NCI-H128 (cell line): Measurements from ENCODE around the gene KRT26.

Source experiments
- DNase-seq: peaks from one replicate; lab custom pipeline; 2025; ENCODE audit not compliant: unreplicated experiment; lab: John Stamatoyannopoulos, UW

The KRT26 gene

DNA sequence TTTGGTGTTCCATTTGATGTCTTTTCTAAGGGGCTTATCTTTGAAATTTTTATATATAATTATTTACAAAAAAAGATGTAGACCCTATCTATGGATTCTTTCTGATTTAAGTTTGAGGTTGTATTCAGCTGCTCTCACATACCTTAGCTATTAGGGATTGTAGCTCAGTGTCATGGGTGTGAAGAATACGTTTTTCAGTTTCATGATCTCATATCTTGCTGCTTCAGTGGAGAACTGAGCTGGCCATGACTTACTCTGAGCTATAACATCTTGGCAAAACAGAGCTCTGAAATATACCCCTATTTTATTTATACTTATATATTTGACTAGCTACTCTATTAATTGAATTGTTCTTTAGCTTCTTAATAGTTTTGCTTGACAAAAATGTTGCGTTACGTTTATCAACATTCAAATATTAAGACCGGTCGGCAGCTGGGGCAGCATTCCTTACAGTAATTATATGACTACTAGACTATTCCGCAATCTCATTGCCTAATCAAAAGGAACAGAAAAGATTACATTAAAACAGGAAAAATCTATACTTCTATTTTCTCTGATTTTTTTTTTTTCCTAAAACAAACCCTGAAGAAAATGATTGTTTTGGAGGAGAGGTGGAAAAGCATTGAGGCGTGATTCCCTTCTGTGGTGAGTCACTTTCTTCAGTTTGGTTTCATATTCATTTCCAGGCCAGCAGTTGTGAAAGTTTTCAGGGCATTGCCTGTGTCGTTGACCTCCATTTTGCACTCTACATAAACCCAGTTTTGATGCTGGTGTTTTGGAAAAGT is 44.4 kb downstream of the KRT26 start:
- no peak for DNase-seq

DNA sequence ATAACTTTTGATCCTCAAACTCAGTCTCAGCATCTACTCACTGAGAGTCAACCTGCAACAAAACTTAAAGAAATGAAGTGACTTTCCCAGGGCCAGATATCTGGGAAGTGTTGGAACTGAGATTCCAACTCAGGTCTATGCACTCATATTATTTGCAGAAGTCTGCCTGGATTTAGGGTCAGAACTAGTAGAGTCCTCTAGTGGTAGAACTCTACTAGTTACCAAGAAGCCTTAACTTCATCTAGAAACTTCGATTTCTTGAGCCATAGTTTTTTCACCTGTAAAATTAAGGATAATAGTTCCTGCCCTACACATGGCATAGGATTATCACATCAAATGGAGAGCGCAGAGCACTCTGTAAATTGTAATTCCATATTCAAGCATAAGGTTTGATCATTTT is 45.1 kb downstream of the KRT26 start:
- DNase-seq: no peak

DNA sequence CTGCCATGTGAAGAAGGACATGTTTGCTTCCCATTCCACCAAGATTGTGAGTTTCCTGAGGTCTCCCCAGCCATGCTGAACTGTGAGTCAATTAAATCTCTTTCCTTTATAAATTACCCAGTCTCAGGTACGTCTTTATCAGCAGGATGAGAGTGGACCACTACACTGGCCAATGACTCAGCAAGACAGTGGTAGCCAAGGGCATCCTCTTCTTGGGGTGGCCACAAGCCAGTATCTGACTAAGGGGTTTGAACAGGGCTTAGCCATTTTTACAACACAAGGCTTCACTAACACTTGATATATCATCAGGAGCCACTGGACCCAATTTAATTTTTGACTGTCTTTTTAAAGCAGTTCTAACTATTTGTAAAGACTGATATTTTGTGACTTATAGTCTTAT is 47.3 kb downstream of the KRT26 start:
- DNase-seq: no peak

DNA sequence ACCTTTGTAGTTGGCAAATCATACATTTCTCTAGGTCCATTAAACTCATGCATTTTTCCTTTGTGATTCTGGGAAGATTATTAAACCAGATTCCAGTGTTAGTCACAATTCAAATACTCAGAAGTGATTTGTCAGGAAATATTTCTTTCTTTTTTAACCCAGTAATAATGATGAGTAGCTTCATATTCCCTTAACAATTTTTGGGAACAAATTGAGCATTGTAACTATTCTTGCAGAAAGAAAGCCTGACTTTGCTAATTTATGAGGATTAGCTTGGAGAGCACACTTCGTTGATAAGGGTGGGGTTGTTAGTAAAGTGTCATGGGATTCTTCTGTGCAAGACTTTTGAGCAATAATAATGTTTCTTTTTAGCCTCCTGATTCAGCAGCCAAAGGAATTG is 49.8 kb downstream of the KRT26 start:
- DNase-seq: no peak

DNA sequence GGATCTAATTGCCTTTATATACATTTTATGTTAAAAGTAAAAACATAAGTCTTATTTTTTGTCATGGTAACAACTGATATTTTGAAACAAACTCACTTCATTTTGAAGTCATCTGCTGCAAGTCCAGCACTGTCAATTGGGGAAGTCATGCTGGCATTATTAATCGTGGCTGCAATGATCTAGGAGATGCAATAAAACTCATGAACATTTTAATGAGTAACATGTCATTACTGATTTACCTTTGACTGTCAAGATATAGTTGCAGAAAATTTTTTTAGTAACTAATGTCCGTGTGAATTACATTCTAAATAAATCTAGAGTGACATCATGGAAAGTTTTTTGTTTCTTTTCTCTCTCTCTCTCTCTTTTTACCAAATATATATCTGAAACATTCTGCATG is 51.1 kb downstream of the KRT26 start:
- no peak for DNase-seq

DNA sequence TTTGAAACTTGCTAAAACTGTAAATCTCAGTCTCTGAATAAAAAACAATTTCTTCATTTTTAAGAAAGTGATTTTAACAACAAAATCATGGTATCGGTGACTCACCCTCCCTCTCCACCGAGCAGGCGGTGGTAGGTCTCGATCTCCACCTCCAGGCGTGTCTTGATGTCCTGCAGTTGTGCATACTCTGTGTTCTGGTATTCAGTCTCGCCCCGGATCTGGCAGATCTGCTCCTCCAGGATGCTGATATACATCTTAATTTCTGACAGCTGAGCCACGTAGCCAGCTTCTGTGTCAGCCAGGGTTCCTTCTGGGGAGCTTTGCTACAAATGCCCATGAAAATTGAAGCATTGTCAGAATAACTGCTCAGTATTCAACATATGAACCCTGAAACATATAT is 53.1 kb downstream of the KRT26 start:
- no peak for DNase-seq

DNA sequence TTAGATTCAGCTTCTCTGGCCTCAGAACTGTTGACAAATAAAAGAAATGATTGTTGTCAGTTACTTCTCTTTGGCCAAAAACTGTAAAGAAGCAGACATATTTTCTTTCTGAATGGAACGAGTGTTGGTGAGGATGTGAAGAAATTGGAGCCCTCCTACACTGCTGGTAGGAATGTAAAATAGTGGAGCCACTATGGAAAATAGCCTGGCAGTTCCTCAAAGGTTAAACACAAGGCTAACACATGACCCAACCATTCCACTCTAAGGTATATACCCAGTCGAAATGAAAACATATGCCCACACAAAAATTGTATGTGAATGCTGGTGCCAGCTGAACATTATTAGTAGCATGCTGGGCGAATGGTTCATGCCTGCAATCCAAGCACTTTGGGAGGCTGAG is 54.2 kb downstream of the KRT26 start:
- DNase-seq: no peak
